ENCODE measurements around the gene NNAT.
A peak's percentile ranks its signal among the peaks of the same experiment; 100 is the strongest.
"Not testable (repeated sequence)": the region's sequence is repeated elsewhere in the genome, so short reads cannot be mapped to it uniquely, and the experiment has no call there.

The NNAT gene, protein sequence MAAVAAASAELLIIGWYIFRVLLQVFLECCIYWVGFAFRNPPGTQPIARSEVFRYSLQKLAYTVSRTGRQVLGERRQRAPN

GRCh38 chr20:37521061-37521771, at the start of gene NNAT:
NNAT (plus strand) TSS chr20:37521250; CDS start chr20:37521332, 82 bp downstream.
- DNase-seq: no peak

- DNase-seq: no peak
Observed at GRCh38 chr20:37471741-37472235, 49.3 kb upstream of the NNAT start.

GRCh38 chr20:37472435-37472834, 48.6 kb upstream of the NNAT start:
- not testable (repeated sequence) for DNase-seq

- DNase-seq: no peak
Observed at GRCh38 chr20:37473249-37474000, 47.6 kb upstream of the NNAT start.

GRCh38 chr20:37474386-37474785, 46.7 kb upstream of the NNAT start:
- no peak for DNase-seq

- DNase-seq: no peak
Observed at GRCh38 chr20:37475252-37475651, 45.8 kb upstream of the NNAT start.

- DNase-seq: no peak
Observed at GRCh38 chr20:37477041-37477440, 44.0 kb upstream of the NNAT start.

GRCh38 chr20:37479266-37479665, 41.8 kb upstream of the NNAT start:
- DNase-seq: no peak

GRCh38 chr20:37479925-37480691, 40.9 kb upstream of the NNAT start:
- no peak for DNase-seq

- DNase-seq: no peak
Observed at GRCh38 chr20:37480919-37481318, 40.1 kb upstream of the NNAT start.

- no peak for DNase-seq
Observed at GRCh38 chr20:37481610-37482009, 39.4 kb upstream of the NNAT start.

GRCh38 chr20:37484331-37484730, 36.7 kb upstream of the NNAT start:
- no peak for DNase-seq

DNA sequence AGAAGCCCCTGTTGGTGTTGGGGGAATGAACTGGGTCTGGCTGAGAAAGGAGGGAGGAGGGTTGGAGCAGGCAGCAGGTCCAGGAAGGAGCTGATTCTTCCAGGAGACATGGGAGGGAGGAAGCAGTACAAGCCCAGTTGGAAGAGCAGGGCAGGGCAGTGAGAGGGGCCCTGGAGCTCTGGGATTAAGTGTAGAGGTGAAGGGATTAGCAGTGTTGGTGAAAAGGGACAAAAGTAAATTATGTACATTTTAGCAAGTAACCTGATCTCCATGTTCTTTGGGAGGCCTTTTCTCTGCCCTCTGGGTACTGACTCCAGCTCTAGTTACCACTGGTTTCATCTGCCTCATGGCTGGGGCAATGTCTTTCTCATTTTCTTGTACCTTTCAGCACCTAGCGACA, 34.8 kb upstream of the NNAT start:
- DNase-seq: not testable (repeated sequence)

- DNase-seq: no peak
Observed at GRCh38 chr20:37490663-37491350, 30.2 kb upstream of the NNAT start.

GRCh38 chr20:37492096-37492625, 28.9 kb upstream of the NNAT start:
- no peak for DNase-seq

DNA sequence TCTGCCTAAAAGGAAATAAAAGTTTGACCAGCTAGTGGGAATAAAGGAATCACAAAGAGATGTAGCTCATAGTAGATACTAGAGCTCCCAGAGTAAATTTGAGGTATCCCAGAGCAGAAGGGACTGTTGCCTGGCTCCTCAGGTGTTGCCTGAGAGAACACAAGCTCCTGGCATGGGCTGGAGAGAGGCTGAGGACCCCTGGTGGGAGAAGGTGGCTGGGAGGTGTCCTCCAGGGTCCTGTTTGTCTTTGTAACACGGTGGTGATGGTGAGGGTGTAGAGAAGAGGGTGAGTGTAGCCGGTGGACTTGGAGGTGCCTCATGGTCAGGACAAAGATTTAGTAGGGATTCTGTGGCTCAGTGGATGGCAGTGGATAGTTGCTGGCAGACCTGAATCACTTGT, 28.1 kb upstream of the NNAT start:
- no peak for DNase-seq

- DNase-seq: no peak
Observed at GRCh38 chr20:37494301-37494700, 26.7 kb upstream of the NNAT start.

DNA sequence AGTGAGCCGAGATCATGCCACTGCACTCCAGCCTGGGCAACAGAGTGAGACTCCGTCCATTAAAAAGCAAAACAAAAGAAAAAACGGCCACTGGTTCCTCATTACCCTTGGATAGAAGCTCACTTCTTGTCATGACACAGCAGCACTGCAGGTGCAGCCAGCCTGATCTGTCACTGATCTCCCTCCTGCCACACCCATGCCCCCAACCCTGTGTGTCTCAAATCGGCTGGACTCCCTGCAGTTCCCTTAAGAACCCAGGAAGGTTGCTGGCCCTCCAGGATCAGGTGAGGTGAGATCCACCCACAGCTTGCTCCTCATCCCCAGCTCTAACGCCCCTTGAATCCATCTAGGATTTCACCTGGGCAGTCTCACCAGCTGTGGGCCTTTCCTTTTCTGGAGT, 26.3 kb upstream of the NNAT start:
- no peak for DNase-seq

DNA sequence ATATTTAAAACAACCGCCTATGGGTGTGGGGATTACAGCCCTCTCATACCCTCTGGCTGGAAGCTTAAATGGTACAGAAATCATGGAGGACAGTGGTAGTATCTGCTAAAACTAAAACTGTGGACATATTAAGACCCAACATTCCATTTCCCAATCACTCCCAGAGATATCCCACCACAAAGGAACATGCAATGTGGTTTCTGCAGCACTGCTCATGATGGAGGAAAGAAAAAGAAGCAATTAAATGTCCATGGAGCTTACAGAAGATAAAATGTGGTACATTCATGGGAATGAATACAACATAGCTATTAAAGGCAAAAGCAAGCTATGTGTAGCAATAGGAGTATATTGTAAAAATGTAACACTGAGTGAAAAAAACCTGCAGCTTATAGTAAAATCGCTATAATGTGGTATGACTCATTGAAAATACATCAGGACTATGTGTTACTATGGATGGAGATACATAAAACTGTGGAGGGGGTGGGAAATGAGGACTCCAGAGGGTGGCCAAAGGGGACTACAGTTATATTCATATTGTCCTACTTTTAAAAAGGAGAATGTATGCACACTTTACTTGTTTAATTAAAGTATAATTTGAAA, 22.9 kb upstream of the NNAT start:
- peak; percentile 83 for DNase-seq

DNA sequence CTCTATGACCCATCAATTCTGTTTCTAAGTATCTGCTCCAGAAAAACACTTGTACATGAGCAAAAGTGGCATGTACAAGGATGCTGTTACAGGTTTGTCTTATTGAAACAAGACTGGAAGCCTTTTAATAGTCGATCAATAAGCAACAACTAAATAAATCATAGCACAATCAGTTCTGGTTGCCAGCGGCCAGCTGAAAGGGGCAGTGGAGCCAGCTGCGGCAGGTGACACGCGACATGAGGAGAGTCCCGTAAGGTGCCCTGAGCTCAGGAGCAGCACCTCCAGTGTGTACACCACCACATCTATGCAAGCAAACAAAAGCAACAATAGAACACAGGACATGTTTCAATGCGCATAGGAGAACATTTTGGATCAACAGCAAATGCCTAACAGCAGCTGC, 20.7 kb upstream of the NNAT start:
- no peak for DNase-seq

GRCh38 chr20:37501940-37502339, 19.1 kb upstream of the NNAT start:
- DNase-seq: no peak

DNA sequence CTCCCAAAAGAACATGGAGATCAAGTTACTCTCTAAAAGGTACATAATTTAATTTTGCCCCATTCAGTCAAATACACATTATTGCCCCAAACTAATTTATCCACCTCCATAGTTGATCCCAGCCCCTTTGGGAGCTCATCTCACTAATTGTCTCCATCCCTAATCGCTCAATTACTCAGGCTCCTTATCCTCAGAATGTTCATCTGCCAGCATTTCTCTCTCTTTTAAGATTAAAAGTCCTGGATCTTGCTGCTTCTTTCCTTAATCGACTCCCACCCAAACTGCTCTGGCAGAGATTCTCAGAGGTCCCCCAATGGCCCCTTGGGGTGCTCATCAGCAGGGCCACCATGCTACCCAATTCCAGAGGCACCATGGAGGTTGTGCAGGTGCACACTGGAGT, 18.4 kb upstream of the NNAT start:
- DNase-seq: no peak
